ENCODE results near the gene GALNT10.

GALNT10 gene

GRCh38 chr5:154236536-154237375 is 46.2 kb downstream of the GALNT10 start:
- DNase-seq (ENCODE audit: low read depth): no peak

- DNase-seq (ENCODE audit: low read depth): no peak
Measured at GRCh38 chr5:154237376-154237743, 46.8 kb downstream of the GALNT10 start.

DNA sequence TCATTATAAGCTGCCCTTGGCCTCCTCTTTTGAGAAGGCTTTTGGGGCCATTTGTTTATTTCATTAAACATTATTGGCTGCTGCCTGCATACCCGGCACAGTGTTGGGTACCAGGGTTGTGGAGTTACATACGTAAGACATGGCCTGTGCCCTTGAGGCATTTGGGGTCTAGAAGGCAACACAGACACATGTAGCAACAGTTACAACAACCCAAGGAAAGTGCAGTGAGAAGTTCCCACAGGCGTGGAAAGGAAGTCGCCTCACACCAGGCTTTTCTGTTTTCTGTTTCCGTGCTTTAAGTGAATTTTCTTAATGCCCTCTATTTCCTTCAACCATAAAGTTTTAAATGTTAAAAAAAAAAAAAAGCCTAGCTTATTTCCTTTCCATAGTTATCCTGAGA is 47.4 kb downstream of the GALNT10 start:
- no peak for DNase-seq (ENCODE audit: low read depth)

GRCh38 chr5:154238776-154239481 is 48.4 kb downstream of the GALNT10 start:
- DNase-seq (ENCODE audit: low read depth): no peak

GRCh38 chr5:154240595-154240994 is 50.1 kb downstream of the GALNT10 start:
- no peak for DNase-seq (ENCODE audit: low read depth)

- no peak for DNase-seq (ENCODE audit: low read depth)
Measured at GRCh38 chr5:154241021-154241420, 50.5 kb downstream of the GALNT10 start.

GRCh38 chr5:154242442-154242841 is 51.9 kb downstream of the GALNT10 start:
- DNase-seq (ENCODE audit: low read depth): no peak

- no peak for DNase-seq (ENCODE audit: low read depth)
Measured at GRCh38 chr5:154242964-154243376, 52.4 kb downstream of the GALNT10 start.

GRCh38 chr5:154243736-154244135 is 53.2 kb downstream of the GALNT10 start:
- no peak for DNase-seq (ENCODE audit: low read depth)

DNA sequence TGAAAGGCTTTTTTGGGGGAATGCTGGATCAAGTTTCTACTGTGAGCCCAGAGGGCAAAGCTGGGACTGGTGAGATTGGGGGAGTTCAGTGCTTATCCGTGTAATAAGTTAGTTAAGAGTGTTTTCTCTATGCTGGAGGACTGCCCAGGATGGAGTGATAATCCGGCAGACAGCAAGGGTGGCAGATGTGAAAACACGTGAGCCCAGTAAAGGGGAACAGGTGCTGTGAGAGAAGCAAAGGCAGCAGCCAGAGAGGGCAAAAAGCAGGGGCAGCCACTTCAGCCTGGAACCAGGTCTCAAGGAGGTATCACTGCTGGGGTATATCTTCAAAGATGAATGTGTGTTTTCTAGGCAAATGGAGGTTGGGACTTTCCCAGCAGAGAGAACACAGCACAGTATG is 53.9 kb downstream of the GALNT10 start:
- no peak for DNase-seq (ENCODE audit: low read depth)

DNA sequence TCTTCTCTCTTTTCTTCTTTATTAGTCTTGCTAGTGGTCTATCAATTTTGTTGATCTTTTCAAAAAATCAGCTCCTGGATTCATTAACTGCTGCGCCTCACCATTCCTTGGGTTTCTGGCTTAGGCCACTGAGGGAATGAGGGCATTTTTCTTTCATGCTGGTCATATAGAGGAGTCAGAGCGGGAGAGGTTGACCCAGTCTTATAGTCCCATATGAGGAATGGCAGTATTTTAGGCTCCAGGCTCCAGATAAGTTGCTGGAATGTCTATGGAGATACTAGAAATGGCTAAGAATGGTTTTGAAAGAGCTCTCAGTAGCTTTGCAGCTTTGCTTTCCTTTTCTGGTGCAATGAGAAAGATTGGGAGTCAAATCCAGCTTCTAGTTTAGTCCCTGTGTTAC is 58.2 kb downstream of the GALNT10 start:
- DNase-seq (ENCODE audit: low read depth): no peak

DNA sequence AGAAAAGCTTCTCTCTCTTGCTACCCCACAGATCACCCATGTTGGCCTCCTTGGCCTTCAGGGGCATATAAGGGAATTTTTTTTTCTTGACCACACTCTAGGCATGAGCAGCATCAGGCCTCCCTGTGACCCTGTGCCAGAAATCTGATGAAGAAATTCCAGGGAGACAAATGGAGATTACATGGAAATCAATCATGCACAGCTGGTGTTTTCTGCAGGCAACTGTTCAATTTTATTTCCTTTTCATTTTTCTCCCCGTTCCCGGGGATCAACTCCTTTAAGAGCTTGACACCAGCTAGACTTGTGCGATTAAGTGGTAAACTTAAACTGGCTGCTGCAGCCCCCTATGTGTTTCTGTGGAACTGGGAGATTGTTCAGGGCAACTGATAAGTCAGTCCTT is 59.3 kb downstream of the GALNT10 start:
- no peak for DNase-seq (ENCODE audit: low read depth)

DNA sequence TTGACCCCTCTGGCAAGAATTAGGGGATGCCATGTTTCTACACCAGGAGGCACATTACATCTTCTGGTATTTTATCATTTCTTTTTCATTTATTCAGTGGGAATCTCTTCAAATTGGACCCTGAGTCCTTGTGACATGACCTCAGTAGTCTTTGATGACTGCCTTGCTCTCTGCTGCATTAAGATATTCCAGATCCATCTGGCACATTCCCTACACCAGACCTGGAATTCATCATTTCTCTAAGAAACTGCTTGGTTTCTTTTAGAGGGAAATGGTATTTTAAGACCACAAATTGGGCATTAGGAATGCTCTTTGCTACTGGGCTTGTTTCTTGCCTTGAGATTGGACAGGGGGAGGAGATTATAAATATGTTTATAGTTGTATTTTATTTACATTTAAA is 61.0 kb downstream of the GALNT10 start:
- DNase-seq (ENCODE audit: low read depth): no peak

GRCh38 chr5:154253807-154254206 is 63.3 kb downstream of the GALNT10 start:
- DNase-seq (ENCODE audit: low read depth): no peak

DNA sequence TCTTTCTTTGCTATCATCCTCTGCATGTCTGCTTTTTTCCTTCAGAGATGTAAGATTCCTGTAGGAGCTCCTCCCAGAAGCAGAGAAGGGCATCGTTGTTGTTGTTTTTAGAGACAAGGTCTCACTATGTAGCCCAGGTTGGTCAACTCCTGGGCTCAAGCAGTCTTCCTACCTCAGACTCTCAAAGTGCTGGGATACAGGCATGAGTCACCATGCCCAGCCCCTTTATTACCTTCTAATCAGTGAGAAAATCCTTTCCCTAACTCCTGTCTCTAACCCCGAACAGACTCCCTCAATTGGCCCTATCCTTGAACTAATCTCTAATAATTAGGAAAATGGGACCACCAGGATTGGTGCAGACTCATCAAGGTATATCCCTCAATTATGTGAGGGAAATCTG is 64.4 kb downstream of the GALNT10 start:
- DNase-seq (ENCODE audit: low read depth): no peak

- DNase-seq (ENCODE audit: low read depth): no peak
Measured at GRCh38 chr5:154257046-154257445, 66.5 kb downstream of the GALNT10 start.

DNA sequence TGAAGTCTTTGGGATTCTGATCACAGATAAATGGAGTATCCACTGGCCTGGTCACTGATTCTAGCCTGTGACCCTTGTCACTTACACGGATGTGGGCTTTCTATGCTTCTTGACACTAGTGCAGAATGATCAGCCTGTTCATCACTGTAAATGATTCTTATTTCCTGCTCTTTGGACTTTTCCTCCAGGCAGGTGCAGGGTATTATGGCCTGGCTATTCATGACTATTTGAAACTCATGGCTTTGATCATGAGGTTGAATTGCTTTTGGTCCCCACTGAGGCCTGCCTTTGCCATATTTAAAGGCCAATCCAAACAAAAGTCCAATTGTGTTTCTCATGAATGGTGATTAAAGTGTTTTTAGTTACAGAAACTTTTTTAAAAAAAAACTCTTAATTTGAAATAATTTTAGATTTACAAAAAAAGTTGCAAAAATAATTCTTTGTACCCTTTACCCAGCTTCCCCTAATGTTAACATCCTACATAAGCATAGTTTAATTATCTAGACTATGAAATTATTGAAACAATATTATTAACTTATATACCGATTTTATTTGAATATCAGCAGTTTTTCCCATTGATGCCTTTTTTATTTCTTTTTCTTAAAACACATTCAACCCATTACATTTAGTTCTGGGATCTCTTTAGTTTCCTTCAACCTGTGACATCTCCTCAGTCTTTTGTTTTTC is 68.1 kb downstream of the GALNT10 start:
- DNase-seq (ENCODE audit: low read depth): no peak

GRCh38 chr5:154260224-154260927 is 69.8 kb downstream of the GALNT10 start:
- DNase-seq (ENCODE audit: low read depth): no peak

GRCh38 chr5:154262342-154262741 is 71.8 kb downstream of the GALNT10 start:
- DNase-seq (ENCODE audit: low read depth): no peak

DNA sequence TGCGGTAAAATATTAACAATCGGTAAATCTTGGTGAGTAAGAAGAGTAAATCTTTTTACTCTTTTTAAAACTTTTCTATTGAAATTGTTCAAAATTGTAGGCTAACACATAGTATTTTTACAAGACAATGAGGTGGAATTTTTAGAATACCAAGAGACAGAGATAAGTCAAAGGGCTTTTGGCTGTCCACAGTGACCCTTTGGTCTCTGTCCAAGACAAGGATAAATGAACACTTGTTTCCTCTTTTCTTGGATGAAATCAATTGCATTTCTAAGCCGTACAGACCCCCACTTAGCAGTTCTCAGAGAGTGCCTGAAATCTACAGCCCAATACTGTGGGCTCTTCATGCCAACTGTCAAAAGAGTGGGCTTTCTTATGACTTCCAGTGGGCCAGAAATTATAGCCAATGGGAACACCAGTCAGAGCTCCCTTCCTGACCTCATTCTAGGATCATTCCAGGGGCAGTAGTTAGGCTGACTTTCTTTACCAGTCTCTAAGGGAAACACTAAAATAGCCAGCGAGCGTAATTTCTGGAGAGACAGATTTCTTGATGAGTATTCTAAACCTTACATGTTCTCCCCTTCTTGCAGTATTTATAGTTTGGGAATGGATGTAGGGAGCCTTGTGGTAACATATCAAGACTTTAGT is 74.1 kb downstream of the GALNT10 start:
- no peak for DNase-seq (ENCODE audit: low read depth)

DNA sequence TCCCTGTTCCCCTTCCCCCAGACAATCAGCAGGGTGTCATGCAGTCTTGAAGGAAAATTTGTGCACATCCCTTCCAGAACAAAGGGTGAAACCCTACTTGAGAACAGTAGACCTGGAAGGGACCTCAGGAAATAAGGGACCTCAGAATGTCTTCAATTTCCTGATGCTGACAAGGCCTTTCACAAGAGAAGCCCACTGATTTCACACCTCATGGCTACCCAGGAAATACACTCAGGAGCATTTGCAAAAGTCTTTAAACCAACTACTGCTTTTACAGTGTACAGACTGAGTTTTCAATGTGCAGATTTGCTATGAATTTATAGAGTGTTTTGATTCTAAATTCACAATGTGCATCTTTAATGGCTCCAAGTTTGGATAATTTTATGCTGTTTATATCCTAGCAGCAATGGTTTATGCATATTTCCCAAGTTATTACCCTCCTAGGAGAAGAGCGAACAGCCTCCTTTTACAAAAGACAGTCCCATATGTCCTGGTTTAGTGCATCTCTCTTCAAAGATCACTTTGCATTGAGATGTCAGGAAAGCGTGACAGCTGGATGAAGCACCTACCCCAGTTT is 74.8 kb downstream of the GALNT10 start:
- DNase-seq (ENCODE audit: low read depth): no peak

Measured in activated T-cell treated with anti-CD3 and anti-CD28 coated beads for 1 hour (primary cell).